RWPE1 (cell line): ENCODE measurements around the gene LMNB1.
"Not testable (repeated sequence)": the region's sequence is repeated elsewhere in the genome, so short reads cannot be mapped to it uniquely, and the experiment has no call there.

Experiments
- CTCF ChIA-PET: fragments of 350-600 bp; sonication (Branson Sonifier 250); formaldehyde crosslinking; extraction: SDS; loops from one replicate; lab custom pipeline; 2021; lab: Yijun Ruan, JAX
- POLR2A ChIA-PET: fragments of 400-600 bp; formaldehyde crosslinking; extraction: SDS; loops from one replicate; lab custom pipeline; 2020; ENCODE audit warnings: antibody characterized with exemption; ENCODE audit not compliant: low non-redundant PET; lab: Yijun Ruan, JAX
- DNase-seq: peaks from one replicate; pipeline ENCODE4 v3.0.0; 2012; ENCODE audit warnings: low spot score
- H3K27ac ChIP-seq: fragments of 450-650 bp; 2 replicates; pipeline ENCODE4 v1.5.1; 2017
- TF ChIP-seq, protein P1 (sequence below): fragments of 450-650 bp; conservative IDR thresholded peaks from 2 replicates; pipeline ENCODE4 v1.5.1; 2017; ENCODE audit warnings: low read depth, mild to moderate bottlenecking

LMNB1 gene

DNA sequence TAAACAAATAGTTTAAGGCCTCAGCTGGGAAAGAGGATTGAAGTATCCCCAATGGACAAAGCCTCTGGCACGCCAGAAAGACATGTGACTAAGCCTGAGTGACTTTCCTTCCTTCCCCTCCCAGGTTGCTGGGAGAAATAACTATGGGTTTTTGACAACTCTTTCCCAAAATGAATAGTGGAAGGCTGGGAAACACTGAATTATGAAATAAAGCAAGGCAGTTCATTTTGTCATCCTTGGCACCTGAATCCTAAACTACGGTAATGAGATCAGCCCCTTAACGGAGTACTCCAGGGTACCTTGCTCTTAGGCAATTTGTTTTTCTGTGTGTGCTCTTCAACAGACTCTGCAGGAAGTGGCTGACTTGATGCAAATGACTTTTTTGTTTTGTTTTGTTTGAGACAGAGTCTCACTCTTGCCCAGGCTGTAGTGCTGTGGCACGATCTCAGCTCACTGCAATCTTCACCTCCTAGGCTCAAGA is 75.2 kb downstream of the LMNB1 start:
- POLR2A ChIA-PET: no interaction called here
- TF ChIP-seq, protein P1, sequence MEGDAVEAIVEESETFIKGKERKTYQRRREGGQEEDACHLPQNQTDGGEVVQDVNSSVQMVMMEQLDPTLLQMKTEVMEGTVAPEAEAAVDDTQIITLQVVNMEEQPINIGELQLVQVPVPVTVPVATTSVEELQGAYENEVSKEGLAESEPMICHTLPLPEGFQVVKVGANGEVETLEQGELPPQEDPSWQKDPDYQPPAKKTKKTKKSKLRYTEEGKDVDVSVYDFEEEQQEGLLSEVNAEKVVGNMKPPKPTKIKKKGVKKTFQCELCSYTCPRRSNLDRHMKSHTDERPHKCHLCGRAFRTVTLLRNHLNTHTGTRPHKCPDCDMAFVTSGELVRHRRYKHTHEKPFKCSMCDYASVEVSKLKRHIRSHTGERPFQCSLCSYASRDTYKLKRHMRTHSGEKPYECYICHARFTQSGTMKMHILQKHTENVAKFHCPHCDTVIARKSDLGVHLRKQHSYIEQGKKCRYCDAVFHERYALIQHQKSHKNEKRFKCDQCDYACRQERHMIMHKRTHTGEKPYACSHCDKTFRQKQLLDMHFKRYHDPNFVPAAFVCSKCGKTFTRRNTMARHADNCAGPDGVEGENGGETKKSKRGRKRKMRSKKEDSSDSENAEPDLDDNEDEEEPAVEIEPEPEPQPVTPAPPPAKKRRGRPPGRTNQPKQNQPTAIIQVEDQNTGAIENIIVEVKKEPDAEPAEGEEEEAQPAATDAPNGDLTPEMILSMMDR: no peak
- H3K27ac ChIP-seq: no peak overlapping the region
- CTCF ChIA-PET: no interaction called here
- DNase-seq: no peak

DNA sequence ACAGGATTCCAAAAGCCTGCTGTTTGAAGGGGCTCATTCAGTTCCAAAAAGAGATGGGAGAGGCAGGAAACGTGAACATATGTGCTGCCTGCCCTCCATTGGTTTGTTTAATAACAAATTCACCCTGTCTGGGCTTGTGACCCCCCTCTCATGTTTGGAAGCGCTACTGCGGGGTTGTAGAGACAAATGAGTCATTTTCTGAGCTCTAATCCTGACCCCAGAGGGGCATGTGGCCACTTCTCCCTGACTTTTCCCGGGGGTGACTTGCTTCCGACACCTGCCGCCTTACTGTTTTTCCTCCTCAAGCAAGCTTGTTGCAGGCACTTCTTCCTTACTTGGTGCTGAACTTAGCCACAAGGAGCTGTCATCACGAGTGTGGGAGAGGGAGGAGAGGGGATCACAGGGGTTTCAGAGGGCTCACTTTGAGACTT is 75.9 kb downstream of the LMNB1 start:
- ChIA-PET POLR2A (no interaction called here), CTCF (interaction anchor here (0.6 to 0.8 kb wide), 2 partner anchors 17 to 154 kb away, joined by 4 to 6 read pairs; no protein-coding TSS in a partner anchor)
- H3K27ac ChIP-seq: no peak overlapping the region
- no peak for DNase-seq
- TF ChIP-seq, protein P1: no peak

DNA sequence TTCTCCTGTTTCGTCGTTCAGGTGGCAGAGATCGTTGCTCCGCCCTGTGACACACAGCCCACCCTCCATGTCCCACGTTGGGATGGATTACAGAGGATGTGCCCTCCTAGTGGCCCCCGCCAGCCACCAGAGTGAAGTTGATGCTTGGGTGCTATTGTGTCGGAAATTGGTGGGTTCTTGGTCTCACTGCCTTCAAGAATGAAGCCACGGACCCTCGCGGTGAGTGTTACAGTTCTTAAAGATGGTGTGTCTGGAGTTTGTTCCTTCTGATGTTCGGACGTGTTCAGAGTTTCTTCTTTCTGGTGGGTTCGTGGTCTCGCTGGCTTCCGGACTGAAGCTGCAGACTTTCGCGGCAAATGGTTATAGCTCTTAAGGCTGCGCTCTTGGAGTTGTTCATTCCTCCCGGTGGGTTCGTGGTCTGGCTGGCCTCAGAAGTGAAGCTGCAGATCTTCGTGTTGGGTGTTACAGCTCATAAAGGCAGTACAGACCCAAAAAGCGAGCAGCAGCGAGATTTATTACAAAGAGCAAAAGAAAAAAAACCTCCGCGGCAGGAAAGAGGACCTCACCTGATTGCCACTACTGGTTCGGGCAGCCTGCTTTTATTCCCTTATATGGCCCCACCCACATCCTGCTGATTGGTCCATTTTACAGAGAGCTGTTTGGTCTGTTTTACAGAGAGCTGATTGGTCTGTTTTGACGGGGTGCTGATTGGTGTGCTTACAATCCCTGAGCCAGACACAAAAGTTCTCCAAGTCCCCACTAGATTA is 76.8 kb downstream of the LMNB1 start:
- CTCF ChIA-PET: interaction anchor here (0.6 to 0.8 kb wide), 2 partner anchors 16 to 155 kb away, joined by 4 to 6 read pairs; no protein-coding TSS in a partner anchor
- POLR2A ChIA-PET, H3K27ac ChIP-seq: not testable (repeated sequence)

DNA sequence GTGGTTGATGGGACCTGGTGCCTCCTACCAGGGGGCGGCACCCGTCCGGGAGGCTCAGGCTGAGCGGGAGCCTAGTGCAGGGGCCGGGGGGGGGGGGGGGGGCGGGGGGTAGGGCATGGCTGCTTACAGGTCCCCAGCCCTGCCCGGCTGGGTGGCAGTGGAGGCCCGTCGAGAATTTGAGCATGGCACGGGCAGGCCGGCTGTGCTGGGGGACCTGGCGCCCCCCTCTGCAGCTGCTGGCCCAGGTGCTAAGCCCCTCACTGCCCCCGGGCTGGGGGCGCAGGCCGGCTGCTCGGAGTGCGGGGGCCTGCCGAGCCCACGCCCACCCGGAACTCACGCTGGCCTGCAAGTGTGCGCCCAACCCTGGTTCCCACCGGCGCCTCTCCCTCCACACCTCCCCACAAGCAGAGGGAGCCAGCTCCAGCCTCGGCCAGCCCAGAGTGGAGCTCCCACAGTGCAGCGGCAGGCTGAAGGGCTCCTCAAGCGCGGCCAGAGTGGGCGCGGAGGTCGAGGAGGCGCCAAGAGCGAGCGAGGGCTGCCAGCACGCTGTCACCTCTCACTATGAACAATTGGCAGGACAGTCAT is 77.7 kb downstream of the LMNB1 start:
- H3K27ac ChIP-seq: no peak overlapping the region
- DNase-seq: no peak
- CTCF ChIA-PET: no interaction called here
- TF ChIP-seq, protein P1: no peak
- POLR2A ChIA-PET: interaction anchor here (0.6 kb wide), 1 partner anchor 9 kb away, joined by 3 read pairs; no protein-coding TSS in a partner anchor

More for the DNA sequence above, 76.8 kb downstream of the LMNB1 start:
- DNase-seq: not testable (repeated sequence)

DNA sequence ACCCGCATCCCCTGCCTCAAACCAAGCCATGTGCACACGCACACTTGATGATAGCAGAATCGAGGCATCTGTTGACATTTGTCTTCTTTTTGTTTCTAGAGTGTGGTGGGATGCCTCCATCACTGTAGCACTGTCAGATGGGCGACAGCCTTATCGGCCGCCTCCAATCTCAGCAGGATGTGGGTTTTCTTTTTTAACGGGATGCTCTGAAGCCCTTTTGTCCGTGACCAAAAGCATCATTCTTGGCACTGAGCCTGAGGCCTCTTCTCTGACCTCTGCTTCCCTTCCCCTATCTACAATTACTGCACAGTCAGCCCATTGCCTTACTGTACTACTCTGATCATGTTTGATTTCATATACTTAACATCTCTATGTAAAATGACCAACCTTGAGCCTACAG is 78.3 kb downstream of the LMNB1 start:
- CTCF ChIA-PET: no interaction called here
- no peak for DNase-seq
- TF ChIP-seq, protein P1: no peak
- H3K27ac ChIP-seq: no peak overlapping the region
- POLR2A ChIA-PET: interaction anchor here (0.6 kb wide), 1 partner anchor 10 kb away, joined by 3 read pairs; no protein-coding TSS in a partner anchor

DNA sequence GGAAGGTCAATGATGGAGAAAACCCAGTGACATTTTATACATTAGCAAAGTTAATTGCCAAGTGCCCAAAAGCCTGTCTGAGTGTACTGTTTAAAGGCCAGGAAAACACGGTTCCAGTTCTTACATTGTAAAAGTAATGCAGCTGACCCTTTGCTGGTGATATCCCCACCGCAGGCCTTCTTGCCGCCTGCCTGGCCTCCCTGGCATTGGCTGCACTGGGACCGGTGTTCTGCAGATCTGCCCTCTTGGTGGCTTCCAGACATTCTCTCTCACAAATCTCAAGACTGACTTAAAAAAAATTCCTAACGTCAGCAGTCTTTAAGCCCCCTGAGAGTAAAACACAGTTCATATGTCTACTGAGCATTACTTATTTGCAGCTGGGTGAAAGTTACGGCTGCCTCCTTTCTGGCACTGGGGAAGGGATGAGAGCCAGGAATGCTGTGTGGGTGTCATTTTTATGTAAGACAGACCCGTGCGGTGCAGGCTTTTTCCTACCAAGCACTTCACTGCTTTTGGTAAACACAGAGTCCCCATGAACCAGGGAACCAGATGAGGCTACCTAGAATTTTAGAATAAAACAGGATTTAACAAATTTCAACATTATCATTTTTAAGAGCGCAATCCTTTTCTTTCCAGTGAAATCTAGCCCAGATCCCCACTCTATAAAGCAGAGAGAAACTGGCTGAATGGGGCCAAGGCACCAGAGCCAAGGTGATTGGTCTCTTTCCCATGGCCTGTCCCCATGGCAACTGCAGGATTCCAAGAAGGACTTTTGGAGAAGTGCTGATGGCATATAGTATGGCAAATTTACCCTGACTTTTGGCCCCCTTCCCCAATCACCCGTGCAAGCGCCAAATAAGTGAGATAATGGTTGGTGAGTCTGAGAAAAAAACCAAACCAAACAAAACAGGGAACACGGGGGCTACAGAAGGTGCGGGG is 80.8 kb downstream of the LMNB1 start:
- TF ChIP-seq, protein P1: no peak
- ChIA-PET POLR2A (no interaction called here), CTCF (interaction anchor here (0.6 kb wide), 2 partner anchors 42 to 211 kb away, joined by 3 read pairs; no protein-coding TSS in a partner anchor)
- H3K27ac ChIP-seq: no peak overlapping the region
- no peak for DNase-seq
